HCEC 1CT (cell line): Measurements from ENCODE around the gene FUT1.

Experiments
- DNase-seq: peaks from one replicate; pipeline ENCODE4 v3.0.0-alpha.2; 2017

Gene FUT1

DNA sequence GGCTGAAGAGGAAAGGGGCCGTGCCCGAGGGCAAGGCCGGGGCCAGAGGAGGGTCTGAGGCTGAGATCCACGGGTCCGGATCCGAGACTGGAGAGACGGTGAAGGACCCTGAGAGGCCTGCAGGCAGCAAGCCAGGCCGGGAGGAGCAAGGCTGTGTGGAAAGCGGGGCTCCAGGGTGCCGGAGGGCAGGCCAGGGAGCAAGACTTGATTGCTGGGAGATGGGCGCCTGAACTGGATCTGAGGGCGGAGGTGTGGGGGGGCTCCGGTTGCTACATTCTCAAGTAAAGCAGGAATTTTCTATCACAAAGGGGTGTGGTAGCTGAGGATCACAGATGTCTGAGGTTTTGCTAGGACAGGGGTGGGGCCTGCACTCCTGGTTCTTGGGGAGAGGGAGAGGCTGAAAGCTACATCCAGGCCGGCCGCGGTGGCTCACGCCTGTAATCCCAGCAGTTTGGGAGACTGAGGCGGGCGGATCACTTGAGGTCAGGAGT lies 36.7 kb downstream of the FUT1 start:
- DNase-seq = no peak

DNA sequence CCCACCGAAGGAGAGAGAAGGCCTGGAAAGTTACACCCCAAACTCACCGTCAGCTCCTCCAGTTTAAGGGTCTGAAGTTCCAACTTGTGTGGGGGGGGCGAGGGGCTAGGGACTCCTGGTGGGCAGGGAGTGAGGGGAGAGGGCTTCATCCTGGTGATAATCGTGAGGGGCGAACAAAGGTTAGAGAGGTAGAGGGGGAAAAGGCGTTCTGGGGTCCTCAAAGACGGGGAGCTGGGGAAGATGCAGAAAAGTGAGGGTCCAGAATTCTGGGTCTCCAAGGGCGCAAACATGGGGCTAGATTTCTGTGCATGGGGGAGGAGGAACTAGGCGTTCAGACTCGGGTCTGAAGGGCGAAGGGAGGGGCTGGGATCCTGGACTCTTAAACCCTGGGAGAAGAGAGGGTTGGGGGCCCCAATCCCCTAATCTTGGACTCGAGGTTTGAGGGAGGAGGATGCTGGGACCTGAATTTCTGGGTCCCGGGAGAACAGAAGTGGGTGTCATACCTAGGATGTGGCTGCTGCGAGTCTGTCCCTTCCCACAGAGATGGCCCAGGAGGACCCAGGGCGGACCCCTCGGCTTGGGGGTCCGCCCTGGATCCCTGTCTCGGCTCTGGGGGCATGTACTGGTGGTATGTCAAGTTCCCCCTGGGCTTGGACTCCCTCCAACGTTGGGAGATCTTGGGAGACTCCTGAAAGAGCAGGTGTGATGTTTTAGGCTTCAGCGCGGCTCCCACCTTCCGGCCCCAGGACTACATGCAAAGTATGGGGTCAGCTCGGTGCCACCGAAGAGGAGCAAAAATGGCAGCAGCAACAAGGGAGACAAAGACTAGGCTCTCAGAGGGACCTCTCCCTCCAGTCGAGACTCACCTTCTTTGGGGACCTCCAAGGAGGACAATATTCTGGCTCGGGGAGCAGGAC lies 37.4 kb downstream of the FUT1 start:
- no peak for DNase-seq

DNA sequence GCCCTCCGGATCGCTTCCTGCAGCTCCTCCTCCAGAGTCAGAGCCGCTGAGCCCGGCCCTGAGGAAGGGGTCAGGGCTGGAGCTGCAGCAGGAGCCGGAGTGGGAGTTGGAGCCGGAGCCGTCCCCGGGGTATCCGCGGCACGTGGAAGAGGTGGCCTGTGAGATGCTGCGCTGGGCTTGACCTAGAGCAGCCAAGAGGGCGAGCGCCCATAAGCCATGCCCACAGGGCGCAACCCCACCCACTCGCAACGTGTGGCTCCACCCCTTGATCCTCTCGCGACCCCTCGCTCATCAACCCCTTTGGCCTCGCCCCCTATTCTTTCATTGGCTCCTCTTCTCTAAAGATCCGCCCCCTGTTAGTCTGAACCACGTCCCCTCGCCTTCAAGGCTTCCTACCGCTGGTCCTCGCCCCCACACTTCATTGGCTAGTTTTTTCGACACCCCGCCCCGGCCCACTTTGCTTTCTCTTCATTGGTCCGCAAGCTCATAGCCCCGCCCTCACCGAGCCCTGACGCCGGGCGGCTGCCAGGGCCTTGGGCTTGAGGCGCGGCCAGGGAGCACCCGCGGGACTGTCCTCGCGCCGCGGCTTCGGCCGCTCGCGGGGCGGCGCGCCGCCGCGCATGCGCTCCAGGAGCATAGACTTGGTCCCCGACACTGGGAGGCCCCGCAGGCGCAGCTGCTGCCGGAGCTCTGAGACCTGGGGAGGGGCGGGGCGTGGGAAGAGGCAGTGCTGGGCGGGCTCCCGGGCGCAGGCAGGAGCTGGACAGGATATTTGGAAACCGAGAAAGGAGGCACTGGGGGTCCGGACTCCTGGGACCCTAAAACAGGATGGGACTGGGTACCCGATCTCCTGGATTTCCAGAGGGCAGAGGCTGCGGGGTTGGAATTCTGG lies 38.3 kb downstream of the FUT1 start:
- DNase-seq = peak; percentile 99

DNA sequence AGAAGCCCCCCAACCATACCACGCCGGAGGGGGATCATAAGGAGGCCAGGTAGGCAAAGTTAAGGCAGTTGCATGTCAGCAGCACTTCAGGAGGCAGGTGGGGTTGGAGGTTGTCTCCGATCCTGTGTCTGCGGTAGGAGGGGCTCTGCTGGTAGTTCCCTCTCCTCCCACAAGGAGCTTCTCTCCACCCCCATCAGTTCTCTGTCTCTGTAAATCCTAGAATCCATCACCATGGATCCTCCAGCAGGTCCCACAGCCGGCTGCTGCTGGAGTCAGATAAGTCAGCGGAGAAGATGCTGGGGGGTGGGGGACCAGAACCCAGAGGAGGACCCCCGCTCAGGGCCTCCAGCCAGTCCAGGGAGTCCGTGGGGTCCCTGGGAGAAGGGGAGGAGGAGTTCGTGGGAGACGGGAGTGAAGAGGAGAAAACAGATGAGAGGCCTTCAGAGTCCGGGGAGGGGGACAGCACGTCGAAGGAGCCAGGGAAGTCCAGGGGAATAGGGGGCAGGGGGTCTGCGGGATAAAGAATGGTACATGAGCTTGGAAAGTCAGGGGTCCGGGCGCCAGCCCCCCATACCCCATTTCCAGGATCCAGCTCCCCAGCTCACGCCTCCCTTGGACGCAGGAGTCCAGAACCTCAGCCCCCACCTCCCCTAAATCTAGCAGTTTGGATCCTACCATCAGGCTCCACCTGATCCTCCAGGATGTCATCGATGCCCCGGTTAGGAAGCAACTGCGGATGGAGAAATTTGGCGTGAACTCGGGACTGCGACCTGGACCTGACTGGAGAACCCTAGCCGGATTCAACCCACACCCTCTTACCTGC lies 39.2 kb downstream of the FUT1 start:
- peak; percentile 22 for DNase-seq

DNA sequence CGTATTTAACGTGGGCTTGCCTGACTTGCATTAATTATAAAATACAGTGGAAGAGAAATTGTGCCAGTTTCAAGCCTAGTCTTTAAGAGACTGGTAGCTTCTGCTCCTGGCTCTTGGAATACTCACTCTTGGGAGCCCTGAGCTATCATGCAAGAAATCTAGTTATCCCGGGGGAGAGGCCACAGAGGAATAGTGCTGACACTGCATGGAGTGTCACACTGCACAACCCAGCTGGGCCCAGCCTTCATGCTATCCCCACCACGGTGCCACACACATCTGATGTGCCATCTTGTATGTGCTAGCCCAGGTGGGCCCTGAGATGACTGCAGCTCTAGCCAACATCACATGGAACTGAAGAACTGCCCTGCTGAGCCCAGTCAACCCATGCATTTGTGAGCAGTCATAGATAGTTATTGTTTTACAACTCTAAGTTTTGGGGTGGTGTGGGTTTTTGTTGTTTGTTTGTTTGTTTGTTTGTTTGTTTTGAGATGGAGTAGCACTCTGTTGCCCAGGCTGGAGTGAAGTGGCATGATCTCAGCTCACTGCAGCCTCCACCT lies 41.3 kb downstream of the FUT1 start:
- DNase-seq = no peak

DNA sequence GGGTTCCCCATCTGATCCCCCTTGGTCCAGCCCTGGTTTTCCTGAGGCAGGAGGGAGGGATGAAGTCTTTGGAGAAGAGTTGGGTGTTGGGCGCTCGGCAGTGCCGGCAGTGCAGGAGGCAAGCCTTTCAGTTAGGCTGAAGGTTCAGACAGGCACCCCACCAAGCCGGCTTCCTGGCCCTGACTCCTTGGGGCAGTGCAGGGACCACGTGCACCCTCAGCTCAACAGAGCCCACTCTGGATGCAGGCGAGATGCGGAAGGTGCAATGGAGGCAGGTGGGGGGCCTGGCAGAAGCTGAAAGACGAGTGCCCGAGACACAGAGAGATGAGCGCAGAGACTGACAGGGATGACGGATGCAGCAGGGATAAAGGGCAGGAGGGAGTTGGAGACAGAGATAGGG lies 44.0 kb downstream of the FUT1 start:
- DNase-seq = no peak

DNA sequence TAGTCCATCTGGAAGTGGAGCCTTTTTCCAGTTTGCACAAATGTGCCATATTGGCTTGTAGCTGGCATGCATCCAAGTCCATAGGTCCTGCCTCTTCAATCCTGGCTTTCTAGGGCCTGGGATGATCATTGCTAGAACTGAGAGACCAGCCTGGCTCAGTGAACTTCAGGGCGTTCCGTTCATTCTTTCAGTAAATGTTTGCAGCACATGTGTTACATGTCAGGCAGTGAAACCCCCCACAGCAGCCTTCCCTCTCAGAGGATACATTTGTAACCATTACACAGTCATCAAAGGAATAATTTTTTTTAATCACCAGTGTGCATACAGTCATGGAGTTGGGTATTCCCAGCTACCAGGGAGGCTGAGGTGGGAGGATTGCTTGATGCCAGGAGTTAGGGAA lies 47.0 kb downstream of the FUT1 start:
- DNase-seq = no peak

DNA sequence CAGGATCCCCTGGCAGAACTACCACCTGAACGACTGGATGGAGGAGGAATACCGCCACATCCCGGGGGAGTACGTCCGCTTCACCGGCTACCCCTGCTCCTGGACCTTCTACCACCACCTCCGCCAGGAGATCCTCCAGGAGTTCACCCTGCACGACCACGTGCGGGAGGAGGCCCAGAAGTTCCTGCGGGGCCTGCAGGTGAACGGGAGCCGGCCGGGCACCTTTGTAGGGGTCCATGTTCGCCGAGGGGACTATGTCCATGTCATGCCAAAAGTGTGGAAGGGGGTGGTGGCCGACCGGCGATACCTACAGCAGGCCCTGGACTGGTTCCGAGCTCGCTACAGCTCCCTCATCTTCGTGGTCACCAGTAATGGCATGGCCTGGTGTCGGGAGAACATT lies 49.1 kb downstream of the FUT1 start:
- DNase-seq = no peak

DNA sequence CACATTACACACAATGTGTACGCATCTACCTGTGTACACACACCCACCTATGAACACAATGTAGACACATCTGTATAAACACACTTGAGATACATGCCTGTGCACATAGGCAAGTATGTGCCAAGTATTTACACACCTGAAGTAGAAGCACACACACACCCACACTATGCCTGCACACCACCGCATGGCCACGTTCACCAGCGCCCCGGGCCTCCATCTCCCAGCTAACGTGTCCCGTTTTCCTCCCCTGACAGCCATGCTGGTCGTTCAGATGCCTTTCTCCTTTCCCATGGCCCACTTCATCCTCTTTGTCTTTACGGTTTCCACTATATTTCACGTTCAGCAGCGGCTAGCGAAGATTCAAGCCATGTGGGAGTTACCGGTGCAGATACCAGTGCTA lies 49.7 kb downstream of the FUT1 start:
- DNase-seq = no peak

DNA sequence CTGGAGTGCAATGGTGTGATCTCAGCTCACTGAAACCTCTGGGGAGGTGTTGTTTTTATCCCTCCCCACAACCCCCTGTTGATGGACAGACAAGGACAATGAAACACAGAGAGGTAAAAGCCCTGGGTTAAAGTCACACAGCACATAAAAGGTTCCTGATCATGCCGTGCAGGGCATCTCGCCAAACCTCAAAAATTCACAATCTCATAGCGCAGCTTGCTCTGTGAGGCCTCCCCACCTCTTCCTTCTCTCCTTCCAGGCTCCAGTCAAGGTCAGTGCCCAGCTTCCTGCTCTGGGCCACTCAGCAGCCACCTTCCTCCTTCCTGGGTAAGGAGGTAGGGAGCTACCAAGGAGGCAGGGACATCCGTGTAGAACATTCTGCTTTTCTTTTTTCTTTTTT lies 54.4 kb downstream of the FUT1 start:
- DNase-seq = peak; percentile 77
